Kidney epithelial cell (primary cell): ENCODE results near the gene ATP5PD. TPM values are rescaled to one million over a fixed set of nuclear protein-coding genes. Genes with fewer than 3 reads are reported as not detected.

ENCODE experiments used
- DNase-seq: peaks from one replicate; pipeline ENCODE4 v3.0.0-alpha.2; 2010; ENCODE audit warnings: low read depth
- H3K27me3 ChIP-seq: 2 replicates; pipeline ENCODE4 v1.6.0; 2011; ENCODE audit warnings: low read length; ENCODE audit not compliant: control insufficient read depth, insufficient read depth
- H3K36me3 ChIP-seq: 2 replicates; pipeline ENCODE4 v1.5.1; 2011; ENCODE audit warnings: low read length; ENCODE audit not compliant: control insufficient read depth, insufficient read depth
- H3K4me3 ChIP-seq: 2 replicates; pipeline ENCODE4 v1.5.1; 2011; ENCODE audit warnings: low read depth, mild to moderate bottlenecking, control low read depth, low read length
- CTCF ChIP-seq: IDR thresholded peaks from 2 replicates; pipeline ENCODE4 v1.5.1; 2011; ENCODE audit warnings: mild to moderate bottlenecking, moderate library complexity, low read length, control low read depth, inconsistent platforms; ENCODE audit not compliant: insufficient read depth, poor library complexity, severe bottlenecking
- total RNA-seq: library from RNA; depleted of rRNA; stranded (reverse); fragments of >200 nt; gene quantifications from 2 replicates; pipeline ENCODE4 v1.2.3, GENCODE V29; 2015

Gene ATP5PD
- total RNA-seq, 1 donor from 2014 or later, result 275 TPM

- no peak for TF ChIP-seq CTCF
- no peak for DNase-seq
- Histone ChIP-seq H3K36me3 (no peaks in the 10 kb centered on the region), H3K4me3 (no peak overlapping the region), H3K27me3 (no peaks in the 10 kb centered on the region)
Observed at GRCh38 chr17:75005291-75005690, 41.5 kb downstream of the ATP5PD start.

- H3K27me3 ChIP-seq, result no peaks in the 10 kb centered on the region
- no peak for TF ChIP-seq CTCF
- H3K36me3 ChIP-seq, result no peaks in the 10 kb centered on the region
Observed at GRCh38 chr17:75004371-75004770, 42.4 kb downstream of the ATP5PD start.

GRCh38 chr17:75003957-75004355 is 42.8 kb downstream of the ATP5PD start:
- Histone ChIP-seq H3K27me3 (no peaks in the 10 kb centered on the region), H3K4me3 (no peak overlapping the region), H3K36me3 (no peaks in the 10 kb centered on the region)
- no peak for TF ChIP-seq CTCF
- no peak for DNase-seq

More at GRCh38 chr17:75004371-75004770, 42.4 kb downstream of the ATP5PD start:
- no peak for DNase-seq
- H3K4me3 ChIP-seq, result no peak overlapping the region

- no peak for TF ChIP-seq CTCF
- H3K36me3 ChIP-seq, result no peaks in the 10 kb centered on the region
- no peak overlapping the region for H3K4me3 ChIP-seq
- H3K27me3 ChIP-seq, result no peaks in the 10 kb centered on the region
- DNase-seq, result no peak
Observed at GRCh38 chr17:75003070-75003956, 43.5 kb downstream of the ATP5PD start.

- no peak overlapping the region for H3K4me3 ChIP-seq
- no peak for TF ChIP-seq CTCF
- DNase-seq, result no peak
- H3K36me3 ChIP-seq, result no peaks in the 10 kb centered on the region
- H3K27me3 ChIP-seq, result no peaks in the 10 kb centered on the region
Observed at GRCh38 chr17:75001915-75002843, 44.6 kb downstream of the ATP5PD start.
